HepG2 (cell line): ENCODE results near the gene TRPT1. TPM values are rescaled to one million over a fixed set of nuclear protein-coding genes. Genes with fewer than 3 reads are reported as not detected.

Experiments
- DR1 ChIP-seq: sonication (generic); formaldehyde crosslinking; IDR thresholded peaks from 2 replicates; pipeline ENCODE4 v1.8.0; 2021; ENCODE audit warnings: mild to moderate bottlenecking, missing genetic modification reagents, inconsistent platforms
- EED ChIP-seq: sonication (generic); formaldehyde crosslinking; IDR thresholded peaks from 2 replicates; pipeline ENCODE4 v1.5.0; 2020; ENCODE audit warnings: mild to moderate bottlenecking, missing genetic modification reagents
- ETV5 ChIP-seq: IDR thresholded peaks from 2 replicates; pipeline ENCODE4 v1.6.1; 2018; ENCODE audit warnings: missing biosample characterization, missing genetic modification reagents, inconsistent platforms, borderline replicate concordance
- MEF2D ChIP-seq: sonication (generic); formaldehyde crosslinking; IDR thresholded peaks from 2 replicates; pipeline ENCODE4 v1.5.1; 2020; ENCODE audit warnings: mild to moderate bottlenecking, missing genetic modification reagents
- MTA3 ChIP-seq: sonication (generic); formaldehyde crosslinking; IDR thresholded peaks from 2 replicates; pipeline ENCODE4 v1.4.0; 2020; ENCODE audit warnings: missing genetic modification reagents
- NRL ChIP-seq: sonication (generic); formaldehyde crosslinking; IDR thresholded peaks from 2 replicates; pipeline ENCODE4 v1.5.0; 2020; ENCODE audit warnings: missing genetic modification reagents, mild to moderate bottlenecking, moderate library complexity, borderline replicate concordance
- RBM39 ChIP-seq: fragments of 200-400 bp; formaldehyde crosslinking; IDR thresholded peaks from one replicate; pipeline ENCODE4 v1.6.1; 2018; ENCODE audit warnings: antibody characterized with exemption, mild to moderate bottlenecking, low read depth, low read length; ENCODE audit not compliant: poor library complexity, severe bottlenecking
- SALL2 ChIP-seq: sonication (generic); formaldehyde crosslinking; IDR thresholded peaks from 2 replicates; pipeline ENCODE4 v1.8.1; 2023; ENCODE audit warnings: mild to moderate bottlenecking, missing genetic modification reagents, inconsistent platforms
- TARDBP ChIP-seq: sonication (generic); formaldehyde crosslinking; IDR thresholded peaks from 2 replicates; pipeline ENCODE4 v1.8.0; 2022; ENCODE audit warnings: mild to moderate bottlenecking, missing genetic modification reagents
- ZIK1 ChIP-seq: sonication (generic); formaldehyde crosslinking; IDR thresholded peaks from 2 replicates; pipeline ENCODE4 v1.5.0; 2020; ENCODE audit warnings: mild to moderate bottlenecking, low read depth, missing genetic modification reagents, borderline replicate concordance
- ZNF24 ChIP-seq: fragments of 450-650 bp; IDR thresholded peaks from 2 replicates; pipeline ENCODE4 v1.6.1; 2017; ENCODE audit warnings: antibody characterized with exemption, mild to moderate bottlenecking
- ZNF33A ChIP-seq: sonication (generic); formaldehyde crosslinking; IDR thresholded peaks from 2 replicates; pipeline ENCODE4 v1.5.1; 2020; ENCODE audit warnings: missing genetic modification reagents, mild to moderate bottlenecking, moderate library complexity, borderline replicate concordance
- ZNF468 ChIP-seq: sonication (generic); formaldehyde crosslinking; IDR thresholded peaks from 2 replicates; pipeline ENCODE4 v1.8.0; 2022; ENCODE audit warnings: mild to moderate bottlenecking, moderate library complexity, missing genetic modification reagents
- ZNF569 ChIP-seq: sonication (generic); formaldehyde crosslinking; IDR thresholded peaks from 2 replicates; pipeline ENCODE4 v1.5.0; 2020; ENCODE audit warnings: mild to moderate bottlenecking, missing genetic modification reagents, moderate library complexity, borderline replicate concordance
- ZNF598 ChIP-seq: sonication (generic); formaldehyde crosslinking; IDR thresholded peaks from 2 replicates; pipeline ENCODE4 v1.5.1; 2020; ENCODE audit warnings: mild to moderate bottlenecking, missing genetic modification reagents, borderline replicate concordance
- polyA plus RNA-seq, 8 experiments: library from polyadenylated mRNA; depleted of rRNA in 3 of 8; stranded (reverse) in 7 of 8; unstranded in 1 of 8; fragments of >200 nt; fragmentation: Illumina TruSeq in 4 of 8; extraction: Trizol in 4 of 8; gene quantifications; 2 replicates each; pipeline versions ENCODE4 v1.2.1 to v1.2.3, GENCODE V29; 2011 to 2016; ENCODE audit warnings: low read depth in 4 of 8, missing spikeins in 1 of 8, mixed read lengths in 1 of 8; ENCODE audit not compliant: insufficient read depth in 1 of 8
- total RNA-seq, 5 experiments: library from RNA; depleted of rRNA; stranded (reverse); fragments of >200 nt; fragmentation: Illumina TruSeq; extraction: Trizol; gene quantifications; 2 replicates each; pipeline ENCODE4 v1.2.3, GENCODE V29; 2016; ENCODE audit warnings: low read depth in 1 of 5
- TF ChIP-seq, protein P1 (sequence below): sonication (generic); IDR thresholded peaks from 2 replicates; pipeline ENCODE4 v1.6.1; 2016; ENCODE audit warnings: low read depth, borderline replicate concordance
- TF ChIP-seq, protein P2 (sequence below): IDR thresholded peaks from 2 replicates; pipeline ENCODE4 v1.6.1; 2018; ENCODE audit warnings: missing genetic modification reagents
- TF ChIP-seq, protein P3 (sequence below): sonication (generic); formaldehyde crosslinking; IDR thresholded peaks from 2 replicates; pipeline ENCODE4 v1.4.0; 2020; ENCODE audit warnings: missing genetic modification reagents
- TF ChIP-seq, protein P4 (sequence below): sonication (generic); formaldehyde crosslinking; IDR thresholded peaks from 2 replicates; pipeline ENCODE4 v1.5.0; 2020; ENCODE audit warnings: missing genetic modification reagents, mild to moderate bottlenecking, borderline replicate concordance
- TF ChIP-seq, protein P5 (sequence below): sonication (generic); formaldehyde crosslinking; IDR thresholded peaks from 2 replicates; pipeline ENCODE4 v1.5.1; 2020; ENCODE audit warnings: missing genetic modification reagents, mild to moderate bottlenecking, borderline replicate concordance
- TF ChIP-seq, protein P6 (sequence below): sonication (generic); formaldehyde crosslinking; IDR thresholded peaks from 2 replicates; pipeline ENCODE4 v1.9.0; 2022; ENCODE audit warnings: missing genetic modification reagents, mild to moderate bottlenecking, borderline replicate concordance

Gene TRPT1
- total and polyA plus RNA-seq, 2 of the 13 experiments (the other 11 are each of a cell fraction or from before 2014, with no cell fraction given) = 24.8 to 40.7 TPM

DNA sequence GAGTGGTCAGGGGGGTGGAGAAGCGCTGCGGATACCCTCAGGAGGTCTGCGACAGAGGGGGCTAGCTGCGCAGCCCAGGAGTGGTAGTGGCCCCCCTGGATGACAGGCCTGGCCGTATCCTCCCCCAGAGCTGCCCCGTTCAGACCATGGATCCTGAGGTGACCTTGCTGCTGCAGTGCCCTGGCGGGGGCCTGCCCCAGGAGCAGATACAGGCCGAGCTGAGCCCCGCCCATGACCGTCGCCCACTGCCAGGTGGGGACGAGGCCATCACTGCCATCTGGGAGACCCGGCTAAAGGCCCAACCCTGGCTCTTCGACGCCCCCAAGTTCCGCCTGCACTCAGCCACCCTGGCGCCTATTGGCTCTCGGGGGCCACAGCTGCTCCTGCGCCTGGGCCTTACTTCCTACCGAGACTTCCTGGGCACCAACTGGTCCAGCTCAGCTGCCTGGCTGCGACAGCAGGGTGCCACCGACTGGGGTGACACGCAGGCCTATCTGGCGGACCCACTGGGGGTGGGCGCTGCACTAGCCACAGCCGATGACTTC lies 593 bp upstream of the TRPT1 start (continued):
- TF ChIP-seq MTA3 (CRISPR knock-in tag) (no peak), ZNF24 (no peak), ETV5 (CRISPR knock-in tag) (peak; percentile 49; the same call in 1 of the 2 replicates), ZNF569 (CRISPR knock-in tag) (no peak), ZNF598 (CRISPR knock-in tag) (0 out of 2 replicates have a peak, but pooled peaks have one; percentile 25), MEF2D (CRISPR knock-in tag) (no peak), RBM39 (peak; percentile 64), ZNF468 (CRISPR knock-in tag) (0 out of 2 replicates have a peak, but pooled peaks have one; percentile 41), DR1 (CRISPR knock-in tag) (no peak), NRL (CRISPR knock-in tag) (peak; percentile 25; the same call in 1 of the 2 replicates), ZIK1 (CRISPR knock-in tag) (0 out of 2 replicates have a peak, but pooled peaks have one; percentile 32), TARDBP (CRISPR knock-in tag) (no peak), SALL2 (CRISPR knock-in tag) (no peak), EED (CRISPR knock-in tag) (no peak), ZNF33A (no peak)
- TF ChIP-seq, protein P1, sequence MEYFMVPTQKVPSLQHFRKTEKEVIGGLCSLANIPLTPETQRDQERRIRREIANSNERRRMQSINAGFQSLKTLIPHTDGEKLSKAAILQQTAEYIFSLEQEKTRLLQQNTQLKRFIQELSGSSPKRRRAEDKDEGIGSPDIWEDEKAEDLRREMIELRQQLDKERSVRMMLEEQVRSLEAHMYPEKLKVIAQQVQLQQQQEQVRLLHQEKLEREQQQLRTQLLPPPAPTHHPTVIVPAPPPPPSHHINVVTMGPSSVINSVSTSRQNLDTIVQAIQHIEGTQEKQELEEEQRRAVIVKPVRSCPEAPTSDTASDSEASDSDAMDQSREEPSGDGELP = peak; percentile 84; the same call in 1 of the 2 replicates
- TF ChIP-seq, protein P2, sequence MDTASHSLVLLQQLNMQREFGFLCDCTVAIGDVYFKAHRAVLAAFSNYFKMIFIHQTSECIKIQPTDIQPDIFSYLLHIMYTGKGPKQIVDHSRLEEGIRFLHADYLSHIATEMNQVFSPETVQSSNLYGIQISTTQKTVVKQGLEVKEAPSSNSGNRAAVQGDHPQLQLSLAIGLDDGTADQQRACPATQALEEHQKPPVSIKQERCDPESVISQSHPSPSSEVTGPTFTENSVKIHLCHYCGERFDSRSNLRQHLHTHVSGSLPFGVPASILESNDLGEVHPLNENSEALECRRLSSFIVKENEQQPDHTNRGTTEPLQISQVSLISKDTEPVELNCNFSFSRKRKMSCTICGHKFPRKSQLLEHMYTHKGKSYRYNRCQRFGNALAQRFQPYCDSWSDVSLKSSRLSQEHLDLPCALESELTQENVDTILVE (CRISPR knock-in tag) = peak; percentile 7; the same call in 1 of the 2 replicates
- TF ChIP-seq, protein P3, sequence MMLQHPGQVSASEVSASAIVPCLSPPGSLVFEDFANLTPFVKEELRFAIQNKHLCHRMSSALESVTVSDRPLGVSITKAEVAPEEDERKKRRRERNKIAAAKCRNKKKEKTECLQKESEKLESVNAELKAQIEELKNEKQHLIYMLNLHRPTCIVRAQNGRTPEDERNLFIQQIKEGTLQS (CRISPR knock-in tag) = no peak
- TF ChIP-seq, protein P4, sequence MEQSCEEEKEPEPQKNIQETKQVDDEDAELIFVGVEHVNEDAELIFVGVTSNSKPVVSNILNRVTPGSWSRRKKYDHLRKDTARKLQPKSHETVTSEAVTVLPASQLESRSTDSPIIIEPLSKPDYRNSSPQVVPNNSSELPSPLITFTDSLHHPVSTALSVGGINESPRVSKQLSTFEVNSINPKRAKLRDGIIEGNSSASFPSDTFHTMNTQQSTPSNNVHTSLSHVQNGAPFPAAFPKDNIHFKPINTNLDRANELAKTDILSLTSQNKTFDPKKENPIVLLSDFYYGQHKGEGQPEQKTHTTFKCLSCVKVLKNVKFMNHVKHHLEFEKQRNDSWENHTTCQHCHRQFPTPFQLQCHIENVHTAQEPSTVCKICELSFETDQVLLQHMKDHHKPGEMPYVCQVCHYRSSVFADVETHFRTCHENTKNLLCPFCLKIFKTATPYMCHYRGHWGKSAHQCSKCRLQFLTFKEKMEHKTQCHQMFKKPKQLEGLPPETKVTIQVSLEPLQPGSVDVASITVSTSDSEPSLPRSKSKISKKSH (CRISPR knock-in tag) = 0 out of 2 replicates have a peak, but pooled peaks have one; percentile 16
- TF ChIP-seq, protein P5, sequence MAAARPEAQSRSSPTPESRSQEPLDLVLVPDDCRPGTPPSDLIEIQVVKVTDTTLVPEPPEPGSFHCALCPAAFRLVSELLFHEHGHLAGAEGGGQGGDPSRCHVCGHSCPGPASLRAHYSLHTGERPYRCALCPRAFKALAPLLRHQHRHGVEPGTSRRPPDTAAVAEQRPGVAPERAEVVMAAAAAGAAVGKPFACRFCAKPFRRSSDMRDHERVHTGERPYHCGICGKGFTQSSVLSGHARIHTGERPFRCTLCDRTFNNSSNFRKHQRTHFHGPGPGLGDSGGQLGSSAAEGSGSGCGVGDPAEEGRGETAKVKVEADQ (CRISPR knock-in tag) = peak; percentile 68; the same call in 1 of the 2 replicates
- TF ChIP-seq, protein P6, sequence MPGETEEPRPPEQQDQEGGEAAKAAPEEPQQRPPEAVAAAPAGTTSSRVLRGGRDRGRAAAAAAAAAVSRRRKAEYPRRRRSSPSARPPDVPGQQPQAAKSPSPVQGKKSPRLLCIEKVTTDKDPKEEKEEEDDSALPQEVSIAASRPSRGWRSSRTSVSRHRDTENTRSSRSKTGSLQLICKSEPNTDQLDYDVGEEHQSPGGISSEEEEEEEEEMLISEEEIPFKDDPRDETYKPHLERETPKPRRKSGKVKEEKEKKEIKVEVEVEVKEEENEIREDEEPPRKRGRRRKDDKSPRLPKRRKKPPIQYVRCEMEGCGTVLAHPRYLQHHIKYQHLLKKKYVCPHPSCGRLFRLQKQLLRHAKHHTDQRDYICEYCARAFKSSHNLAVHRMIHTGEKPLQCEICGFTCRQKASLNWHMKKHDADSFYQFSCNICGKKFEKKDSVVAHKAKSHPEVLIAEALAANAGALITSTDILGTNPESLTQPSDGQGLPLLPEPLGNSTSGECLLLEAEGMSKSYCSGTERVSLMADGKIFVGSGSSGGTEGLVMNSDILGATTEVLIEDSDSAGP (CRISPR knock-in tag) = peak; percentile 63; the same call in 1 of the 2 replicates
